Measurements from ENCODE around the gene TBC1D30. TPM values are rescaled to one million over a fixed set of nuclear protein-coding genes. Genes with fewer than 3 reads are reported as not detected.
"Not testable (repeated sequence)": the region's sequence is repeated elsewhere in the genome, so short reads cannot be mapped to it uniquely, and the experiment has no call there.

Gene TBC1D30
- total RNA-seq, 1 donor from 2014 or later: 3.1 TPM

GRCh38 chr12:64840119-64840518 is 15.7 kb downstream of the TBC1D30 start:
- Mint-ChIP-seq H3K4me3 (no peak overlapping the region), H3K27ac (no peak overlapping the region), H3K9me3 (no peaks in the 10 kb centered on the region), H3K4me1 (no peaks in the 10 kb centered on the region), H3K27me3 (ENCODE audit: low read depth) (peaks cover 15% of the 10 kb centered on the region), H3K36me3 (no peaks in the 10 kb centered on the region)
- no peak for TF ChIP-seq CTCF (IDR thresholded peaks at IDR 0.05; ENCODE audit: unreplicated experiment)
- no peak for DNase-seq (ENCODE audit: low spot score in 2 of 2, unreplicated experiment in 2 of 2)

GRCh38 chr12:64840949-64841717 is 16.7 kb downstream of the TBC1D30 start:
- no peak for TF ChIP-seq CTCF (IDR thresholded peaks at IDR 0.05; ENCODE audit: unreplicated experiment)
- Mint-ChIP-seq H3K4me1 (no peaks in the 10 kb centered on the region), H3K27ac (no peak overlapping the region), H3K27me3 (ENCODE audit: low read depth) (peaks cover 10% of the 10 kb centered on the region), H3K36me3 (no peaks in the 10 kb centered on the region), H3K9me3 (no peaks in the 10 kb centered on the region), H3K4me3 (no peak overlapping the region)
- DNase-seq (ENCODE audit: low spot score in 2 of 2, unreplicated experiment in 2 of 2): no peak

GRCh38 chr12:64848409-64848808 is 24.0 kb downstream of the TBC1D30 start:
- H3K4me3 Mint-ChIP-seq; H3K36me3 Mint-ChIP-seq; DNase-seq (ENCODE audit: low spot score in 2 of 2, unreplicated experiment in 2 of 2); H3K4me1 Mint-ChIP-seq; H3K27ac Mint-ChIP-seq: not testable (repeated sequence)
- H3K27me3 Mint-ChIP-seq (ENCODE audit: low read depth): peaks cover 31% of the 10 kb centered on the region
- H3K9me3 Mint-ChIP-seq: peaks cover 36% of the 10 kb centered on the region

GRCh38 chr12:64858882-64859605 is 34.6 kb downstream of the TBC1D30 start:
- H3K27me3 Mint-ChIP-seq (ENCODE audit: low read depth): peaks cover 32% of the 10 kb centered on the region

GRCh38 chr12:64860446-64860998 is 36.1 kb downstream of the TBC1D30 start:
- Mint-ChIP-seq H3K4me1 (no peaks in the 10 kb centered on the region), H3K27ac (no peak overlapping the region), H3K4me3 (no peak overlapping the region), H3K9me3 (no peaks in the 10 kb centered on the region), H3K27me3 (ENCODE audit: low read depth) (peaks cover 40% of the 10 kb centered on the region), H3K36me3 (no peaks in the 10 kb centered on the region)
- DNase-seq (ENCODE audit: low spot score in 2 of 2, unreplicated experiment in 2 of 2): no peak
- no peak for TF ChIP-seq CTCF (IDR thresholded peaks at IDR 0.05; ENCODE audit: unreplicated experiment)

More at GRCh38 chr12:64858882-64859605, 34.6 kb downstream of the TBC1D30 start:
- TF ChIP-seq CTCF (IDR thresholded peaks at IDR 0.05; ENCODE audit: unreplicated experiment): no peak
- H3K36me3 Mint-ChIP-seq: no peaks in the 10 kb centered on the region
- H3K4me3 Mint-ChIP-seq: no peak overlapping the region
- no peak for DNase-seq (ENCODE audit: low spot score in 2 of 2, unreplicated experiment in 2 of 2)
- H3K27ac Mint-ChIP-seq: no peak overlapping the region
- no peaks in the 10 kb centered on the region for H3K4me1 Mint-ChIP-seq
- no peaks in the 10 kb centered on the region for H3K9me3 Mint-ChIP-seq

- no peaks in the 10 kb centered on the region for H3K9me3 Mint-ChIP-seq
- no peak overlapping the region for H3K27ac Mint-ChIP-seq
- H3K4me1 Mint-ChIP-seq: no peaks in the 10 kb centered on the region
- TF ChIP-seq CTCF (IDR thresholded peaks at IDR 0.05; ENCODE audit: unreplicated experiment): no peak
- DNase-seq (ENCODE audit: low spot score in 2 of 2, unreplicated experiment in 2 of 2): no peak
- peaks cover 65% of the 10 kb centered on the region for H3K27me3 Mint-ChIP-seq (ENCODE audit: low read depth)
- no peaks in the 10 kb centered on the region for H3K36me3 Mint-ChIP-seq
- H3K4me3 Mint-ChIP-seq: no peak overlapping the region
Observed at GRCh38 chr12:64864319-64864718, 39.9 kb downstream of the TBC1D30 start.
